Inflammatory macrophage treated with lipopolysaccharide for 1 hour (primary cell): ENCODE measurements around the gene LRFN2.

Source experiments
- DNase-seq, 2 donors: peaks; one replicate each; pipeline ENCODE4 v3.0.0-alpha.2; 2020 to 2022

The LRFN2 gene

GRCh38 chr6:40587240-40588069, at the start of gene LRFN2:
Gene LRFN2, minus strand, starts transcription at chr6:40587364.
- DNase-seq: peak; percentile 37 to 65

- no peak for DNase-seq
Observed at GRCh38 chr6:40634429-40634828, 47.3 kb upstream of the LRFN2 start.

DNA sequence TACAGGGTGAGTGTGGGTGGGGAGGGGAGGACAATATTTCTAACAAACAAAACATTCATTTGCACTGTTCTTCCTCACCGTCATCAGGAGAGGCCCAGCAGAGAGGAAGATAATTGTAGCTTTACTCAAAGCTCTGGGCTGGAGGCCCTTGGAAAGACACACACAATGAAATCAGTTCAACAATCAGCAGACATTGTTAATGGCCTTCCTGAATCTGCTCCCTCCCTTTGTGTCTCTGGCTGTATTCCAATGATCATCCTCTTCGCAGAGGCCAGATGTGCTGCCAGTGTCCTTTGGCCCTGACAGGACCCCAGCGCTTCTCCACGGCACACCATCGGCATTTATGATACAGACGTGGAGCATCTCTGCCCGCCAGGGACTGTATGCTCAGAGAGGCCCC, 44.6 kb upstream of the LRFN2 start:
- no peak for DNase-seq

GRCh38 chr6:40630488-40630887, 43.3 kb upstream of the LRFN2 start:
- DNase-seq: no peak

DNA sequence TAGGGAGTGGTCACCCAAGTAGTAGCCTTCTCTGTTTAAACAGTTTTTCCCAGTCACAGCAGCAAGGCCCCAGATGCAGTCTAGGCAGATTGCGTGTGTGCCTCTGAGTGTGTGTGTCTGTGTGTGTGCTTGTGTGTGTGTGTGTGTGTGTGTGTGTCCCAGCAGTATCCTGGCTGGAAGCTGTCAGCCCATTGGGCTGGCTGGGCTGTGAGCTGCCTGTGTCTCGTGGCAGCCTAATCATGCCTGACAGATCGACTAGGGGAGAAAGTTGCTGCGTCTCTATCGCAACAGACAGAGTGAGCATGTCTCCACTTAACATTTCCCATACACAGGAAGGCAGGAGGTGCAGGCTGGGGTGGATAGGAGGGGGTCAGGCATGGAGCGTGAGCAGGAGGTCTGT, 42.9 kb upstream of the LRFN2 start:
- no peak for DNase-seq

DNA sequence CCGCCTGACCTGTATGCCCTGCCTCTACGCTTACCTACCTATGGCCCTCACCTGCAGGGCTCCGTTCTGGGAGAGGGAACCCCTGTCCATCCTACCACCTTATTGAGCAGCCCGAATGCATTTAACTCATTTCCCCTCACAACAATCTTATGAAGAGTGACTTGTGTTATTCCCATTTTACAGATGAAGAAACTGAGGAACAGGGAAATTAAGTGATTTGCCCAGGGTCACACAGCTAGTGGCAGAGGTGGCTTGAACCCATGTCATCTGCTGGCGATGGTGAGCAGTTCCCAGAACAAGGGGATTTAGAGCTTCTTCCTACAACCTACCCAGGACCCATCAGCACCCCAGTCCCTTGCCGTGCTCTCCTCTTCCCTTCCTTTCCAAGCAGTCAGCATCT, 42.3 kb upstream of the LRFN2 start:
- no peak for DNase-seq

DNA sequence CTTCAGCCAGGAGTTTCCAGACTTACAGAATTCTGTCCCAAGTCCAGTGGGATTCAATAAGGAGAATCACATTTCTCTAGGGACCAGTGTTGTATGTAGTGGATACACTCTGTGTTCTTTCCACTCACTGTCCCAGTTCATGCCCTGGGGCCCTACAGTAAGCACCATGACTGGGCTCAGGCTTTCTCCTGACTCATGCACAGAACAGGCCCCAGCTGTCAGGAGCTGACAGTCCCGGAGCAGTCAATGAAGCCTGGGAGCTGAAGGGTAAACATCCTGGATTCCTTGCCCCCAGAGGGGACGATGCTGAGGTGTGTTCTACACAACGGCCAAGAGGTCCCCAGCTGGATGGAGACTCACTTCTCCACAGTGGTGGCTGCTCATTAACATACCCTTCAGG, 40.2 kb upstream of the LRFN2 start:
- DNase-seq: no peak

- no peak for DNase-seq
Observed at GRCh38 chr6:40626886-40627285, 39.7 kb upstream of the LRFN2 start.

DNA sequence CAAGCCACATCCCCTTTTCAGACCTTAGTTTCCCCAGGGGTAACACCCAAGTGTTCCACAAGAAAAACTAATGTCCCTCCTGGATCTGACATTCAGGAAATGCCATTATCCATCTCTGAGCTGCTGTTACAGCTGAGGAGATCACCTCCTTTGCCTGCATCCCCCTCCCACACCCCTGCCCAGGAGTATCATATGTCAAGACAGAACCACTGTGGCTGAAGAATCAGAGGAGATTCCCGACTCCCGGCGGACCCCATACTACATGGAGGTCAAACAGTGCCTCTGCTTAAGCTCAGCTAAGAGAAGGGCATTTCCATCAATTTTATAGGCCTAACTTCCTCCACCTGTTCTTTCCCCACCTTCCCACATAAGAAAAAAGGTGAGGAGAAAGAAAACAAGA, 36.8 kb upstream of the LRFN2 start:
- DNase-seq: no peak

GRCh38 chr6:40623178-40623577, 36.0 kb upstream of the LRFN2 start:
- DNase-seq: no peak

DNA sequence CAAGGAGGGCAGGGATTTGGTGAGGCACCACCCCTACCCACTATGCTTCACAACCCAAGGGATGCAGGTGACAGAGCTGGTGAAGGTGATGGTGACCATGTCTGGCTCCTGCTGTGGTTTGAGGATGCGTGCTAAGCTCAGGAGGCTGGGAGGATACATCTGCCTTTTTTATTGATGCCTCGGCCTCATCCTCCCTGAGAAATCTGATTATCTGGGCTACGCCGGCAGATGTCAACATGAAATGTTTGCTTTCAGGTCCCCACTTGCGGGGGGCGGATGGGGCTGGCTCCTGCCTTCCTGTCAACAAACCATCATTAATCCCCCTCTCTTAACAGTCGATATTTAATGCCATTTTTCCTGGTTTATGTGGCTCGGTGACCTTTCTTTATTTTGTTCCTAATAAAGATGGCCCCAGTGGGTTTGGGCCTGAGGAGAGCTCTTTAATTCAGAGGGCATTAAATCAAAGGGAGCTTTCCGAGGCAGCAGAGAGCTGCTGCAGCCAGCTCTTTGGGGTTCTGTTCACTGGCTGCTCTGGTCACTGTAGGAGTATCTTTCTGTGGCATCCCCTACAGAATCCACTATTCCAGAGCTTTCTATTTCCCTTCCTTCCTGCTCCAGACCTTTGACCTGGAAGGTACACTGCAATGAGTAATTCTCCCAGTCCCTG, 33.5 kb upstream of the LRFN2 start:
- no peak for DNase-seq

DNA sequence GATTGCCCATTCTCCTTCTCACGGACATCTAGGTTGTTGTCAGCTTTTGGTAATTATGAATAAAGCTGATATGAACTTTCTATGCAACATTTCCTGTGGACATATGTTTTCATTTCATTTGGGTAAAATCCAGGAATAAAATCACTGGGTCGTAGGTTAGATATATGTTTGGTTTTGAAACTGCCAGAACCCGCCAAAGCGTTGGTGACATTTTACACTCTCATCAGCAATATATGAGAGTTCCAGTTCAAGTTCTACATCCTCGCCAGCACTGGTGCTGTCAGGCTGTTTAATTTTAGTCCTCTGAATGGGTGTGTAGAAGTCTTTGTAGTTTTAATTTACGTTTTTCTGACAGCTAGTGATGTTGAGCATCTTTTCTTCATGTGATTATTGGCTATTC, 27.5 kb upstream of the LRFN2 start:
- DNase-seq: no peak

GRCh38 chr6:40611912-40612311, 24.7 kb upstream of the LRFN2 start:
- no peak for DNase-seq

- no peak for DNase-seq
Observed at GRCh38 chr6:40611434-40611833, 24.3 kb upstream of the LRFN2 start.

- no peak for DNase-seq
Observed at GRCh38 chr6:40610229-40610628, 23.1 kb upstream of the LRFN2 start.

- no peak for DNase-seq
Observed at GRCh38 chr6:40606981-40607380, 19.8 kb upstream of the LRFN2 start.

GRCh38 chr6:40606526-40606925, 19.4 kb upstream of the LRFN2 start:
- DNase-seq: no peak

GRCh38 chr6:40604082-40604481, 16.9 kb upstream of the LRFN2 start:
- DNase-seq: no peak

DNA sequence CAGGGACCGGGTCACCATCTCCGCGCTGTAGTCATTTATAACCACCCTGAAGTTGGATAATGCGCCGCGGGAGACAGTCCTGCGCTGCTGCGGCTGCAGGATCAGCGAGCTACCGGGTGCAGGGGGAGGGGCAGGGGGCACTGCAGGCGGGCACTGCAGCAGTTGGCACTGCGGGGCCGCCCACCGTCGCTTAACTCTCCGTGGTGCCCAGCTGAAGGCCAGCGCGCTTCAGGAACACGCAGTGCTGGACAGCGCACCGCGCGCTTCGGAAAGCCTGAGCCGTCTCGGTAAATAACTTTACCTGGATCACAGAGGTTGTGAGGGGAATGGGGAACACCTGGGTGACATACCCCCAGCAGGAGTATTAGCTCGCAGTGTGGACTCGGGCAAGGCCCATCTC, 12.4 kb upstream of the LRFN2 start:
- DNase-seq: no peak

DNA sequence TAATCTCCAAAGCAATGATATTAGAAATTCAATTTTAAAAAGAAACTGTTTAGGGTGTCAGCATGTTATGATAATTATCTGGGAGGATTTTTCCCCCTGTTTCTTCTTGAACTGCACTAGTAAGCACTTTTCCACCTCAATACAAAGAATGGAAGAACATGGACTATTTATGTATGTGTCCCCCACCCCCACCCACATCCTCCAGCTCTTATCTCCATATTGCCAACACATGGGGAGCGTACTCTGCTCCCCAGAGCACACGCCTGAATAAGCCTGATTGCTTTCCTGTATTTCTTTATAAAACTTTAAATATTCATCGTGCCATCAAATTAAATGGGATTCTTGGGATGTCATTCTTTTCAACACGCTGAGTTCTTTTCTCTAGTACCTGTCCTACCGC, 11.4 kb upstream of the LRFN2 start:
- no peak for DNase-seq

GRCh38 chr6:40597301-40597700, 10.1 kb upstream of the LRFN2 start:
- no peak for DNase-seq

GRCh38 chr6:40588480-40588879, 1.3 kb upstream of the LRFN2 start:
- DNase-seq: no peak

- DNase-seq: no peak
Observed at GRCh38 chr6:40588070-40588384, 863 bp upstream of the LRFN2 start.

DNA sequence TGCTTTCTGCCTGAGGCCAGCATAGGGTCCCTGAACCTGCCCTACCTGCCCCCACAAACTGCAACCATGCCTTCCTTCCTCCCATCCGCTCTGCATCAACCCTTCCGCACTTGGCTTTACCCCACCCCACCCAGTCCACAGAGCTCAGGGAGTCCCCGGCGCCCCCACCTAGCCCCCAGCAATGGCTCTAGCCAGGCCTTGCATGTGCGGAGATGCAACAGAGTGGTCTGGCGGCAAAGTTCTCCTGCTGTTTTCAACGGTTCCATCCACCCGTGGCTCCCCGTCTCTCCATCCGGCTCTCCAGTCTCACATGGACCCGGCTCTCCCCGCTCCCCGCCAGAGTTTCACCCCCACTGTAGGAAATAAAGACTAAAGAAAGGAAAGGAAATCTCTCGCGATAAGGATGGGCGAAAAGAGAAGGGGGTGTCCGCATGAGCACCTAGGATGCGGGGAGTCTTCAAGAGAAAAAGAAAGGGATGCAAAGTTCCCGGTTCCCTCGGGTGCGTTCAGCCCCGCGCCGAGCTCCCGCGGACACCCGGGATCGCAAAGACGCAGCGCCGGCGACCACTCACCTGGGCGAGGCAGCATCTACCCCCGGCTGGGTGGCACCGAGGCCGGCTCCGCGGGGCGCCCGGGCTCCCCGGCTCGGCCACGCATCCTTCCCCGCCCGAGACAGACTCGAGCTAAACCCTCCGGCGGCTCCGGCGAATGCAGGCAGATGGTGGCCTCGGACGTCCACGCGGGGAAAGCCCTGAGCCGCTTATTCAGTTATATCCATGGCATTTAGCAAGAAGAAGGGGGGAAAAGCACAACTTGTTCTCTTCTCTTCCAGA, 579 bp downstream of the LRFN2 start:
- DNase-seq: no peak
